ENCODE results near the gene TMEM231. TPM values are rescaled to one million over a fixed set of nuclear protein-coding genes. Genes with fewer than 3 reads are reported as not detected.

The TMEM231 gene
- total and polyA plus RNA-seq, 2 of the 8 experiments (the other 6 are each of a cell fraction or from before 2014, with no cell fraction given): 8.3 to 26.7 TPM

DNA sequence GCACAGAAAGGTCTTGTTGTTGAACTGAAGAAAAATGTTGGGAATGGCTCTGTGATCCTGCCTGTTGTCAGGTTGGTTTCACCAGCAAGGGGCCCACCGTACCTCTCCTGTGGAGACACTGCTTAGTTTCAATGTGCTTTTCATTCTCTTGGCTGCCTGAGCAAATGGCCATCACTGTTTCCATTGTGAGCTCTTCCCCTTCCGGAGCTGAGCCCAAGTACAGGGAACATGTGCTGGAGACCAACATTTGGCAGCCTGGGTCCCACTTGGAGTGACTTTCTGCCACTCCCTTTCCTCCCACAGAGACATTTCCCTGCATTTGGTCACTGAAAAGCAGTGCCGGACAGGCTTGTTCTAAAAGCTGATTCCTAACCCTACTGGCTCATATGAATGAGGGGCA is 33.3 kb upstream of the TMEM231 start:
- Histone ChIP-seq H4K8ac (ENCODE audit: extremely low read depth, insufficient read depth, low read length) (no peak overlapping the region), H4K91ac (replicated peaks; ENCODE audit: insufficient read length, low read length) (no peak overlapping the region), H3K56ac (replicated peaks; ENCODE audit: insufficient read length, low read depth, low read length) (no peak overlapping the region), H2BK120ac (replicated peaks; ENCODE audit: low read depth, low read length) (no peak overlapping the region), H3K4me3 (ENCODE audit: extremely low read depth in 1 of 4, insufficient read depth in 2 of 4, low read depth in 3 of 4, low read length in 4 of 4) (no peak overlapping the region), H3K14ac (ENCODE audit: insufficient read length) (no peak overlapping the region), H3K23me2 (ENCODE audit: low read depth, low read length) (no peaks in the 10 kb centered on the region), H3K4me1 (replicated peaks in 1 of 4; ENCODE audit: control insufficient read depth in 3 of 4, insufficient read depth in 4 of 4, low read length in 3 of 4) (peaks cover 4 to 15% (median 12%) of the 10 kb centered on the region in 4 experiments; a peak in 6 of 7 replicates), H3K4me2 (ENCODE audit: insufficient read depth in 1 of 2, low read depth in 2 of 2, low read length in 2 of 2) (no peak overlapping the region), H3K23ac (ENCODE audit: insufficient read length) (no peak overlapping the region), H3K9me3 (ENCODE audit: insufficient read depth in 2 of 2, low read depth in 1 of 2, low read length in 1 of 2) (no peaks in the 10 kb centered on the region), H2BK12ac (ENCODE audit: low read depth, low read length) (no peak overlapping the region), H2BK20ac (ENCODE audit: low read length) (no peak overlapping the region), H4K5ac (ENCODE audit: insufficient read length, low read depth, low read length) (no peak overlapping the region), H2BK5ac (ENCODE audit: low read depth, low read length) (no peak overlapping the region; the same call in 1 of the 2 replicates), H3K36me3 (ENCODE audit: control insufficient read depth in 2 of 4, insufficient read depth in 4 of 4, low read length in 3 of 4) (no peaks in the 10 kb centered on the region; a peak in 1 of 8 replicates), H4K20me1 (replicated peaks in 1 of 2; ENCODE audit: control insufficient read depth in 1 of 2, insufficient read depth in 2 of 2, low read length in 2 of 2) (no peaks in the 10 kb centered on the region), H3K9ac (replicated peaks in 1 of 4; ENCODE audit: extremely low read depth in 1 of 4, low read depth in 3 of 4, low read length in 3 of 4) (0 out of 7 replicates have a peak overlapping the region, but pooled peaks of 1 of the 4 experiments have one; percentile 44), H3K79me2 (ENCODE audit: control insufficient read depth in 1 of 2, insufficient read depth in 2 of 2, low read length in 2 of 2) (no peaks in the 10 kb centered on the region), H3K27me3 (replicated peaks in 1 of 4; ENCODE audit: control insufficient read depth in 3 of 4, extremely low read depth in 1 of 4, insufficient read depth in 3 of 4, low read length in 3 of 4) (no peaks in the 10 kb centered on the region), H3K4ac (replicated peaks; ENCODE audit: insufficient read length, low read depth, low read length) (no peak overlapping the region), H3K79me1 (ENCODE audit: low read depth, low read length) (no peaks in the 10 kb centered on the region; the same call in 1 of the 2 replicates), H3K18ac (ENCODE audit: extremely low read depth, low read length) (no peak overlapping the region), H3K27ac (ENCODE audit: low read depth, low read length) (no peak overlapping the region; the same call in 1 of the 2 replicates), H2AFZ (ENCODE audit: low read length) (no peak overlapping the region), H2BK15ac (ENCODE audit: low read length) (no peak overlapping the region), H2AK5ac (ENCODE audit: low read depth, low read length) (peak overlapping the region; percentile 72)
- WGBS, 2 experiments (ENCODE audit: extremely low coverage in 1 of 2, insufficient coverage in 1 of 2, insufficient read length in 1 of 2, insufficient replicate concordance in 2 of 2, low coverage in 1 of 2, low lambda C conversion rate in 2 of 2, missing lambda C conversion rate in 1 of 2): 87% methylated on average over 3 of the region's 3 CpGs; no CpG with 5 or more reads in 1 of the 2 experiments
- DNase-seq (ENCODE audit: low read depth in 1 of 2, low spot score in 2 of 2): no peak
- POLR2A ChIA-PET (ENCODE audit: partially characterized antibody): interaction anchor here (1.0 to 1.4 kb wide), 2 partner anchors 9 to 16 kb away, joined by 3 to 4 read pairs; no protein-coding TSS in a partner anchor
- TF ChIP-seq NANOG (IDR thresholded peaks at IDR 0.05; ENCODE audit: insufficient read depth, low read depth, low read length, poor library complexity, severe bottlenecking): peak; percentile 37
- TF ChIP-seq EGR1 (IDR thresholded peaks at IDR 0.05; ENCODE audit: borderline replicate concordance, low read depth, low read length): no peak
- no peak for TF ChIP-seq KDM4A (IDR thresholded peaks at IDR 0.05; ENCODE audit: low read depth, low read length, severe bottlenecking)
- no peak for FAIRE-seq
- CTCF ChIA-PET (ENCODE audit: partially characterized antibody): interaction anchor here (0.6 to 2.1 kb wide), 9 partner anchors 9 to 132 kb away, joined by 3 to 9 read pairs (median 3); partner anchors contain the start of gene GABARAPL2
